Stimulated activated CD8-positive, alpha-beta memory T cell treated with anti-CD3 and anti-CD28 coated beads, Interleukin-2, amount 100 ng/mL, for 1 hour (primary cell): ENCODE data around the gene SRRM3.
"Not testable (repeated sequence)": the region's sequence is repeated elsewhere in the genome, so short reads cannot be mapped to it uniquely, and the experiment has no call there.

Experiments used
- DNase-seq, 2 donors: peaks; one replicate each; pipeline ENCODE4 v3.0.0-alpha.2; 2020; ENCODE audit warnings: low read depth in 2 of 2

SRRM3 gene

DNA sequence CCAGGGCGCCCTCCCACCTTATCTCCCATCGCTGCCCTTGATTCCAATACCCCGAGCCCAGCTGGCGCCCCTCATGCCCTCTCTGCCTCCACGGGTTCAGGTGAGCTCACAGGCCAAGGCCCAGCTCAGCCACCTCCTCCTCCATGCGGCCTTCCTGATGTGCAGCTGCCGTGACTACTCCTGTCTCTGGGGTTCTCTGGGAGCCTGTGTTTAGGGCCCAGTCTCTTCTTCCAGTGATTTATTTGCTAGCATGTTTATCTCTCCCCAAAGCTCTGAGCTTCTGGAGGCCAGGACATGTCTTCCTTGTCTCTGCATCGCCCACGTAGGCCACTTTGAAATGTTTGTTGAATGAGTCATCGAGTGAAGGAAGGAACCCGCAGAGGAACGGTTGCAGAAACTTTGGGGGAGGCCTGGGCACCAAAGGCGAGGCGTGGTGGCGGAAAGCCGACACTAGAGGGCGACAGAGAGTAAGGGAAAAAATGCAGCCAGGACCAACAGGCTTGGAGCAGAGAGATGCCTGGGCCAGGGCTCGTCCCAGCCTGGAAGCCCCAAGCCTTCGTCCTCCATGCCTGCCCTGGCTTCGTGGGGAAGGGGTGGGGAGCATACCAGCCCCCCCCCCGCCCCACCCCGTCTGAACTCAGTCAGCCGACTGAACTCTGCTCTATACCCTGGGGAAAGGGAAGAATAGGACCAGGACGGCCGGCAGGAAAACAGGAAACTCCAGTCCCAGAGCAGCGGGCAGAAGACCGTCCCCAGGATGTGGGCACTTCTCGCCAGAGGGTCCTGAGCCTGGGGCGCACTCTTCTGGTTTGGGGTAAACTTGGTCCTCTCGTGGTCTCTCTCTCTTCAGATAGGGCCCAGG is 89.9 kb downstream of the SRRM3 start:
- DNase-seq, result peak; percentile 67 to 73

DNA sequence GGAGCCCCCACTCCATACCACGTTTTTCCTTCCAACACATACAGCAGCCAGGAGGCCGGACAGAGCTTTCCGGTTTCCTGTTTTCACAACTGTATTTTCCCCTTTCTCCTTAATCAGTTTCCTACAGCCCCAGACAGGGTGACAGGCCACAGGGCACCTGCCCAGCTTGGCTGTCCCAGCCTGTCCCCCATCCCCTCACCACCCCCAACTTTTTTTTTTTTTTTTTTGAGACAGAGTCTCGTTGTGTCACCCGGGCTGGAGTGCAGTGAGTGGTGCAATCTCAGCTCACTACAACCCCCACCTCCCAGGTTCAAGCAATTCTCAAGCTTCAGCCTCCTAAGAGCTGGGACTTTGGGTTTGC is 90.5 kb downstream of the SRRM3 start:
- DNase-seq, result no peak

DNA sequence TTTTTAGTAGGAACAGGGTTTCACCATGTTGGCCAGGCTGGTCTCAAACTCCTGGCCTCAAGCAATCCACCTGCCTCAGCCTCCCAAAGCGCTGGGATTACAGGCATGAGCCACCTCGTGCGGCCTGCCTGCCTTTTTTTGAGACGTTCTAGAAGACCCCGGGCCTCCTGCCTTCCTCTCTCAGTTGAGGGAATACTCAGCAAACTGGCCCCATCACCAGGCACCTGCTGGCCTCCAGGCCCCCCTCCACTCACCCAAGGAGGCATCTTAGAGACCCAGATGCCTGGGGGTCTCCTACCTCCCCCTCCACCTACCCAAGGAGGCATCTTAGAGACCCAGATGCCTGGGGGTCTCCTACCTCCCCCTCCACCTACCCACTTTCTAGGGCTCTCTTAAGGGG is 91.2 kb downstream of the SRRM3 start:
- not testable (repeated sequence) for DNase-seq

DNA sequence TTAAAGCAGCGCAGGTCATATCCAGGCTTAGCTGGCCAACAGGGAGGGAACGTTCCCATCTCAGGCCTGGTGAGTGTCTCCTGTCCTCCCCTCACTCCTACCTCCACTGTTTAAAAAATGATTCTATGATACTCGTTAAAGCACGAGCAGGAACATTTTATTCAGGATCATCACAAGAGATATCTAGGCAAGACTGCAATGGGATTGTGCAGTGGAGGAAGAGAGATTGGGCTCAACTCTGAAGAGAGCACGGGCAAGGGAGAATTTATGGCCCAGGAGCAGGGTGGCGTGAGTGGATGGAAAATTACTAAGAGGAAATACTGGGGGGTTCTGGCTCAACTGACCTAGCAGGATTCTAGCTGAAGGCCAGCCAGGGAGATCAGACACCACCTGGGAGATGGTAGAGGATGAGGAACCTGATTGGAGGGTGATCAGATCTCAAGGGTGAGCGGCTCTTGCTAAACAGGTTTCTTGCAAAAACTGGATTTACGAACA is 91.8 kb downstream of the SRRM3 start:
- no peak for DNase-seq

DNA sequence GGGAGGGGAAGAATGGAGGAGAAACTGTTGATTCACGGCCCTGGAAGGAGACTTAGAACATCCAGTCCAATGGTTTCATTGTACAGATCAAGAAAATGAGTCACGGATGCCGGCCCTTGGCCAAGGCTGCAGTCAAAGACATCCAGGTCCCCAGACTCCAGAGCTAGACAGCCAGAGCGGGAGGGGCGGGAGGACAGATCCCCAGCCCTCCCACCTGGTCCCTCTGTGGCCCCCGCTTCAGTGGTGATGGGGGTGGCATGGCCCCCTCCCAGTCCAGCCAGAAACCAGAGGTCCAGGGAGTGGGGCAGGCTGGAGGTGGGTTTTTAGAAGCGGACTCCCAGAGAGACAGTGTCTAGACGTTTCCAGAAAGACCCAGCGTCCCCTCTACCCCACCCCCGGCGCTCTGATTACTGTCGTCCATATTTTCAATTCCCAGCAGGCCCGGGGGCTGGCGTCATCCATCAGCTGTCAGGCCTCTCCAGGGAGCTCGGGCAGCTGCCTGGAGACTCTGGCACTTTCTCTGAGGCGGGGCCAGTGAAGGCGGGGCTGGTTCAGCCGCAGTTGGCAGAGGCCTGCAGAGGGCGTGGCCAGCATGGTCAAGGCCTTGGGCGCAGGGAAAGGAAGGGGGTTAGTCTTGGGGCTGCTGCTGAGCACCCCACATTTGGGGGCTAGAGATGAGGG is 92.8 kb downstream of the SRRM3 start:
- no peak for DNase-seq

DNA sequence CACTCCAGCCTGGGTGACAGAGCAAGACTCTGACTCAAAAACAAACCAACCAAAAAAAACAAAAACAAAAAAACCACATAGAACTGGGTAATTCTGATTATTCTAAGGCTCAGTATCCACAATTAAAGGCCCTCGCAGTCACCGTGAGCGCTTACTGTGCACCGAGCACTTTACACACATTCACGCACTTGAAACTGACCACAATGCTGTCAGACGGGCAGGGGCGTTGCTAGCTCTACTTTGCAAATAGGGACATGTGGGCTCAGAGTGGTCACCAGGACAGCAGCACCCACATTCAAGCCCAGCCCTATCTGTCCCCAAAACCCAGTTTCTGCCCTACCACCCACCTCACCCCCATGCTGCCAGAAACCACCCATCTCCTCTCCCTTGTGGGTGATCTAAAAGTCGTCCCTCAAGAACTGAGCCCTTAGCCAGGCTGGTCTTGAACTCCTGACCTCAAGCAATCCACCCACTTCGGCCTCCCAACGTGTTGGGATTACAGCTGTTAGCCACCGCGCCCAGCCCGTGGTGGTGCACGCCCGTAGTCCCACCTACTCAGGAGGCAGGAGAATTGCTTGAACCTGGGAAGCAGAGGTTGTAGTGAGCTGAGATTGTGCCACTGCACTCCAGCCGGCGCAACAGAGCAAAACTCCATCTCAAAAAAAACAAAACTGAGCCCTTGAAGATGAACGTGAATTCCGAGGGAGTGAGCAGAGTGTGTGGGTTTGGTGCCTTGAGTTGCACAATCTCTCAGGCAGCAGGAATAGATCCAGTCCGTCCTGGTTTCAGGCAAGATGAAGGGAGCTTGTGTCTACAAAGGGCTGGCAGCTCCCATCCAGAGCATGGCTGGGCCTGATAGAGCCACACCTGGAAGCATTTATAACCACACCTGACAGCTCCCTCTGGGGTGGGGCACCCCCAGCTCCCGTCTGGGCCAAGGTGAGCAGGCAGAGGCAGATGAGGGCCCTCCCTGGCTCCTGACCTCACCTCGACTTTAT is 95.3 kb downstream of the SRRM3 start:
- DNase-seq, result no peak

DNA sequence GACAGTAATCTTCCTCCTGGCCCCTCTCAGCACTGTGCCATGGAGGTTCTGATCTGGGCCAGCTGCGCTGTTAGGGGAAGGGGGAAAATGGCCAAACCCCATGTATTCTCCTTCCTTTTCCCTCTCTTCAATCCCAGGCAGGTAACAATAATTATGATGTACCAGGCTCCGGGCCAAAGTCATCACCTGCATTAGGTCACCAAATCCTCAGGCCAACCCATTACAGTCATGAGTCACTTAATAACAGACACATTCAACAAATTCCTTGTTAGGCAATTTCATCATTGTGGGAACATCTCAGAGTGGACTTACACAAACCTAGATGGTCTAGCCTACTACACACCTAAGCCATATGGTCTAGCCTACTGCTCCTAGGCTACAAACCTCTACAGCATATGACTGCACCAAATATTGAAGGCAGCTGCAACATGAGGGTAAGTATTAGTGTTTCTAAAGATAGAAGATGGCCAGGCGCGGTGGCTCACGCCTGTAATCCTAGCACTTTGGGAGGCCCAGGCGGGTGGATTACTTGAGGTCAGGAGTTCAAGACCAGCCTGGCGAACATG is 98.6 kb downstream of the SRRM3 start:
- DNase-seq, result no peak

DNA sequence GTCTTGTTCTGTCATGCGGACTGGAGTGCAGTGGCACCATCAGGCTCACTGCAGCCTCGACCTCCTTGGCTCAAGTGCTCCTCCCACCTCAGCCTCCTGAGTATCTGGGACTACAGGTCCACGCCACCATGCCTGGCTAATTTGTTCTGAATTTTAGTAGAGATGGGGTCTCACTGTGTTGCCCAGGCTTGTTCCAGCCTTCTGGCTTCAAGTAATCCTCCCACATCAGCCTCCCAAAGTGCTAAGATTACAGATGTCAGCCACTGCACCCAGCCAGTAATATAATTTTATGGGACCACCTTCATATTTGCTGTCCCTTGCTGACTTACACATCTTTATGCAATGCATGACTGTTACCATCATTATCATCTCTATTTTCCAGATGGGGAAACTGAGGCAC is 99.3 kb downstream of the SRRM3 start:
- DNase-seq, result no peak

DNA sequence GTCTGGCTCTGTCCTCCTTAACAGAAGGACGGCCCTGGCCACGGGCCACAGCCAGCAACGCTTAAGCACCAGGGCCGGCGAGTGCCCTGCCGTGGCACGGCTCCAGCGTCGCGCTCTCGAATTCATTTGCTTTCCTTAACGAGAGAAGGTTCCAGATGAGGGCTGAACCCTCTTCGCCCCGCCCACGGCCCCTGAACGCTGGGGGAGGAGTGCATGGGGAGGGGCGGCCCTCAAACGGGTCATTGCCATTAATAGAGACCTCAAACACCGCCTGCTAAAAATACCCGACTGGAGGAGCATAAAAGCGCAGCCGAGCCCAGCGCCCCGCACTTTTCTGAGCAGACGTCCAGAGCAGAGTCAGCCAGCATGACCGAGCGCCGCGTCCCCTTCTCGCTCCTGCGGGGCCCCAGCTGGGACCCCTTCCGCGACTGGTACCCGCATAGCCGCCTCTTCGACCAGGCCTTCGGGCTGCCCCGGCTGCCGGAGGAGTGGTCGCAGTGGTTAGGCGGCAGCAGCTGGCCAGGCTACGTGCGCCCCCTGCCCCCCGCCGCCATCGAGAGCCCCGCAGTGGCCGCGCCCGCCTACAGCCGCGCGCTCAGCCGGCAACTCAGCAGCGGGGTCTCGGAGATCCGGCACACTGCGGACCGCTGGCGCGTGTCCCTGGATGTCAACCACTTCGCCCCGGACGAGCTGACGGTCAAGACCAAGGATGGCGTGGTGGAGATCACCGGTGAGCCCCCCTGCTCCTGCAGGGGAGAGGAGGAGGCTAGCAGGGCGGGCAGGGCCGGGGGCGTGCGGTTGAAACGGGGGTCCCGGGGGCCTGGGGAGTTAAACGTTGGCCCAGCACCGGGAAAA is 100.9 kb downstream of the SRRM3 start, which contains the start of gene HSPB1:
HSPB1 (plus strand) TSS at position 327 of the 855 bp plus-strand sequence; CDS start at position 367, 40 bp downstream.
- peak in 1 of 2 donors; percentile 40 for DNase-seq

DNA sequence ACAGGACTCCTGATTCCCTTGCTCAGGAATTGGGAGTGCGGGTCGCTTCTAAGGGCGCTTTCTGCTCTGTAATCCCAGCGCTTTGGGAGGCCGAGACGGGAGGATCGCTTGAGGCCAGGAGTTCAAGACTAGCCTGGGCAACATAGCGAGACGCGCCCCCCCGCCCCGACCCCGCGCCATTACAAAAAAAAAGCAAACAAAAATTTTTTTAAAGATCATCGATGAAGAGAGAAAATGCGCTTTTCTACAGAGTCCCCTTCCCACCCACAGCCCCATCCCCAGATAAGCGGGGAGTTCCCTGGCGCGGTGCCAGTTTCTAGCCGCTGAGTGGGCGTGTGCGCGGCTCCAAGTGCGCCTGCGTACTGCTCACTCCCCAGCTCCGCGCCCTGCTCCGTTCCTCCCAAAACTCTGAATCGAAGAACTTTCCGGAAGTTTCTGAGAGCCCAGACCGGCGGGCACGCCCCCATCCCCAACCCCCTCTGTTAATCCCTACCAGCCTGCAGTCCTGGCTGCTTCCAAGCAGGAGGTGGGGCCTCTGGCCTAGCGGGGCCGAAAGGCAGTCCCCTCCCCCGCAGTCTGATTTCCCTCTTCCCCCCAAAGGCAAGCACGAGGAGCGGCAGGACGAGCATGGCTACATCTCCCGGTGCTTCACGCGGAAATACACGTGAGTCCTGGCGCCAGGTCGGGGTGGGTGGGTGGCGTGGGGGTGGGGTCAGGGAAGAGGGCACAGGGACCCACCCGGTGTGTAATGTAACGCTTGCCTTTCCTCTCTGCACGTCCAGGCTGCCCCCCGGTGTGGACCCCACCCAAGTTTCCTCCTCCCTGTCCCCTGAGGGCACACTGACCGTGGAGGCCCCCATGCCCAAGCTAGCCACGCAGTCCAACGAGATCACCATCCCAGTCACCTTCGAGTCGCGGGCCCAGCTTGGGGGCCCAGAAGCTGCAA is 101.8 kb downstream of the SRRM3 start:
- DNase-seq, result peak; percentile 51 to 67

DNA sequence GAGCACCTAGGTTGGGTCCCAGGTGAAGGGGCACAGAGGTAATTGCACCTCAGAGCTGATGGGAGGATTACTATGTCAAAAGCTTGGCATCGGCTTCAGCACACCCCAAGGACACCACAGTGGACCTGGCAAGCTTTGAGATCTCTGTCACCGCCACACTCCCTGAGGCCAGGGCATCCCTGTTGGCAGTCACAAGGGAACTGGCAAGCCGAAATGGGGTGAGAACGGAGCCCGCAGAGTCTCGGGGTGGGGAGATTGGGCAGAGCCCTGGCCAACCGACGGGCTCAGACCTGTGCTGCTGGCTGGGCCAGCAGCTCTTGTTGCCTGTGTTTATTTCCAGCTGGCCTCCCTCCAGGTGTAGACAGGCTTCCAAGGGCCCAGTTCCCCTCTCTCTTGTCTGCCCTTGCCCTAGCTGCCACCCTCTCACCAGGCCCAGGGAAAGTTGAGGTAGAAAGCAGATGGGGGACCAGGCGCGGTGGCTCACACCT is 103.2 kb downstream of the SRRM3 start:
- DNase-seq, result no peak

DNA sequence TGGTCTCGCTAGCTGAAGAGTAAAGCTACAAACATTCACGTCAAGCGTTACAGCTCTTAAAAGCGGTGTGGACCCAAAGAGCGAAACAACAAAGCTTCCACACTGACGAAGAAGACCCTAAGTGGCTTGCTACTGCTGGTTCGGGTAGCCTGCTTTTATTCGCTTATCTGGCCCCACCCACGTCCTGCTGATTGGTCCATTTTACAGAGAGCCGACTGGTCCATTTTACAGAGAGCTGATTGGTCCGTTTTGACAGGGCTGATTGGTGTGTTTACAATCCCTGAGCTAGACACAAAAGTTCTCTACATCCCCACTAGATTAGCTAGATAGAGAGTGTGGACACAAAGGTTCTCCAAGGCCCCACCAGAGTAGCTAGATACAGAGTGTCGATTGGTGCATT is 107.2 kb downstream of the SRRM3 start:
- not testable (repeated sequence) for DNase-seq

DNA sequence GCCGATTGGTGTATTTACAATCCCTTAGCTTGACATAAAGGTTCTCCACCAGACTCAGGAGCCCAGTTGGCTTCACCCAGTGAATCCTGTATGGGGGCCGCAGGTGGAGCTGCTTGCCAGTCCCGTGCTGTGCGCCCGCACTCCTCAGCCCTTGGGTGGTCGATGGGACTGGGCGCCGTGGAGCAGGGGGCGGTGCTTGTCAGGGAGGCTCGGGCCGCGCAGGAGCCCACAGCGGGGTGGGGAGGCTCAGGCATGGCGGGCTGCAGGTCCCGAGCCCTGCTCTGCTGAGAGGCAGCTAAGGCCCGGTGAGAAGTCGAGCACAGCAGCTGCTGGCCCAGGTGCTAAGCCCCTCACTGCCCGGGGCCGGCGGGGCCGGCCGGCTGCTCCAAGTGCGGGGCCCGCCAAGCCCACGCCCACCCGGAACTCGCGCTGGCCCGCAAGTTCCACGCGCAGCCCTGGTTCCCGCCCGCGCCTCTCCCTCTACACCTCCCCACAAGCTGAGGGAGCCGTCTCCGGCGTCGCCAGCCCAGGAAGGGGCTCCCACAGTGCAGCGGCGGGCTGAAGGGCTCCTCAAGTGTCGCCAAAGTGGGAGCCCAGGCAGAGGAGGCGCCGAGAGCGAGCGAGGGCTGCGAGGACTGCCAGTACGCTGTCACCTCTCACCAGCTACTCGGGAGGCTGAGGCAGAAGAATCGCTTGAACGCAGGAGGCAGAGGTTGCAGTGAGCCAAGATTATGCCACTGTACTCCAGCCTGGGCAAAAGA is 107.8 kb downstream of the SRRM3 start:
- not testable (repeated sequence) for DNase-seq

DNA sequence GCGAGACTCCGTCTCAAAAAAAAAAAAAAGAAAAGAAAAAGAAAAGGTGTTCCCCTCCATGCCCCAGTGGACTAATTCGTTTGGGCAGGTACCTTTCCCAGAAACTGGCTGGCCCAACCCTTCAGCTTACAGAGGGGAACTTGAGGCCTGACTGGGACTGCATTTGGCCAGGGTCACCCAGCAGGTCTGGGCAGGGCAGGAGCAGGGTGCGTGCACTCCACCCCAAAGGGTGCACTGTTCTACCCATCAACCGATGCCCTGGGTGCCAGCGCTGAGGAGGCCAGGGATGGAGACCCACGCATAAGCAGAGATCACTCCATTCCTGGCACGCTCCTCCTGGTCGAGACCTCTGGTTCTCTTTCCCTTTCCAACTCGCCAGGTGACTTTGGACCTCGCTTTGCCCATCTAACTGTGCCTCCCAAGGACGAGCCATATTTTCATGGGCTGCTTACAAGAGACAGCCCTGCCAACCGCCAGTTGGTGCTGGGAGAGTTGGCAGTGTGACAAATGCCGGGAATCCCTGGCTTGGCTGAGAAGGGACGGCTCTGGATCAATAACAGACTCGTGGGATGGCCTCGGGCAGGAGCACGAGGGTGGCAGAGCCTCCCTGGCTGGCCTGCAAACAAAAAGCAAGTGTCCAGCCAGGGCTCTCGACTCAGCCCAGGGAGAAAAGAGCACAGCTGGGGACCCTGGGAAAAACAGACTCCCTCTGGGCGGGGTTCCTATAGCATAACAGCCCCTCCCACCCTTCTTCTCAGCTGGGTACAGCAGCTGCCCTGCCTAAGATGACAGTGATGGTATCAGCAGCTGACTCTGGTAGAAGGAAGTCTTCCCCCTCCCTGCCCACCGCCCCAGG is 108.6 kb downstream of the SRRM3 start:
- DNase-seq, result no peak

DNA sequence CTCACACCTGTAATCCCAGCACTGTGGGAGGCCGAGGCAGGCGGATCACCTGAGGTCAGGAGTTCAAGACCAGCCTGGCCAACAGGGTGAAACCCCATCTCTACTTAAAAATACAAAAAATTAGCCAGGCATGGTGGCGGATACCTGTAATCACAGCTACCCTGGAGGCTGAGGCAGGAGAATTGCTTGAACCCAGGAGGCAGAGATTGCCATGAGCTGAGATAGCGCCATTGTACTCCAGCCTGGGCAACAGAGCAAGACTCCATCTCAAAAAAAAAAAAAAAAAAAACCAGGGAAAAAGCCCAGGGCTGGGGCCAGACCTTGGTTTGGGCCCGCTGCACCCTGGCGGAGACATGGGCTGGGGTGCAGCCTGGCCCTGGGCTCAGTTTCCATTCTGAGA is 110.1 kb downstream of the SRRM3 start:
- DNase-seq, result not testable (repeated sequence)

DNA sequence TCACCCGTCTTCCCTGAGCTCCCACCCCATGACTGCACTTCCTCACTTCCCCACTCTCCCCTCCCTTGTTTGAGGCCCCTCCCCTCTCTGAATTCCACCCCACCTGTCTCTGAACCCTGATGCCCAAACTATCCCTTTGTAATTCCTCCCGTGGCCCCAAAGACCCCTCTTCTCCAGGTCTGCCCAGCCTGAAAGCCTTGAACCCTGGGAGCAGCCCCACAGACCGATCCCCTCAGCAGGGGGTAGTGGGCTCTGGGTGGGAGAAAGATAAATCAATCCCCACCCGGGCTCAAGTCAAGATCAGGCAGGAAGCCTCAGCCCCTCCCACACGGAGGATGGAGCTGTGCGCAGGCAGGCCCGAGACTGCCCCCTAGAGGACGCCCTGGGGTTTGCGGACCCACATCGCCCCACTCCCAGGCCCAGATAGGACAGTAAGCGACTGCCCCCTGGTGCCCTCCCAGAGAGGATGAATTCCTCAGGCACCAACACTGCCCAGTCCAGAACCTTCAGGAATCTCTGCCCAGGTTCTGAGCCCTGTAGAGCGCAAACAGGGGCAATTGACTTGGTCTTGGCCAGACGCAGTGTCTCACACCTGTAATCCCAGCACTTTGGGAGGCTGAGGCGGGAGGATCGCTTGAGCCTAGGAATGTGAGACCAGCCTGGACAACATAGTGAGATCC is 112.5 kb downstream of the SRRM3 start:
- DNase-seq, result peak; percentile 89 to 95

DNA sequence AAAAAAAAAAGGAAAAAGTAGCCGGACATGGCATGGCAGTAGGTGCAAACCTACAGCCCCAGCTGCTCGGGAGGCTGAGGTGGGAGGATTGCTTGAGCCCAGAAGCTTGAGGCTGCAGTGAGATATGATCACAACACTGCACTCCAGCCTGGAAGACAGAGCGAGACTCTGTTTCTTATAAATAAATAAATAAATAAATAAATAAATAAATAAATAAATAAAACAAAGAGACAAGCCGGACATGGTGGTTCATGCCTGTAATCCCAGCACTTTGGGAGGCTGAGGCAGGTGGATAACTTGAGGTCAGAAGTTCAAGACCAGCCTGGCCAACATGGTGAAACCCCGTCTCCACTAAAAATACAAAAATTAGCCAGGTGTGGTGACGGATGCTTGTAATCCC is 113.0 kb downstream of the SRRM3 start:
- not testable (repeated sequence) for DNase-seq
